Spleen (tissue), 11 donors: ENCODE results near the gene ACBD5. TPM values are rescaled to one million over a fixed set of nuclear protein-coding genes. Genes with fewer than 3 reads are reported as not detected.

Experiments
- DNase-seq: peaks from one replicate; pipeline ENCODE4 v3.0.0-alpha.2; 2020
- H3K27ac ChIP-seq, 8 donors: fragments of 200-600 bp; sonication (generic) in 7 of 8; 1 replicate in 4 of 8; 2 replicates in 4 of 8; pipeline versions ENCODE4 v1.5.0 to v1.8.0; 2016 to 2021; ENCODE audit warnings: inconsistent platforms in 4 of 8, mild to moderate bottlenecking in 4 of 8, moderate library complexity in 1 of 8
- H3K27me3 ChIP-seq, 7 donors: fragments of 200-600 bp; sonication (generic) in 6 of 7; replicated peaks in 1 of 7; 1 replicate in 4 of 7; 2 replicates in 3 of 7; pipeline versions ENCODE4 v1.5.0 to v1.8.0; 2016 to 2021; ENCODE audit warnings: inconsistent platforms in 3 of 7, mild to moderate bottlenecking in 1 of 7
- H3K36me3 ChIP-seq, 6 donors: fragments of 200-600 bp; sonication (generic) in 5 of 6; 1 replicate in 4 of 6; 2 replicates in 2 of 6; pipeline versions ENCODE4 v1.5.0 to v1.8.0; 2016 to 2021; ENCODE audit warnings: inconsistent platforms in 2 of 6
- H3K4me1 ChIP-seq, 6 donors: fragments of 200-600 bp; sonication (generic) in 5 of 6; 1 replicate in 3 of 6; 2 replicates in 3 of 6; pipeline versions ENCODE4 v1.5.0 to v1.8.0; 2016 to 2021; ENCODE audit warnings: inconsistent platforms in 3 of 6
- H3K4me3 ChIP-seq, 8 donors: fragments of 200-600 bp; sonication (generic) in 7 of 8; 1 replicate in 4 of 8; 2 replicates in 4 of 8; pipeline versions ENCODE4 v1.5.0 to v1.8.0; 2016 to 2021; ENCODE audit warnings: inconsistent platforms in 4 of 8, mild to moderate bottlenecking in 4 of 8, moderate library complexity in 2 of 8
- H3K9me3 ChIP-seq, 8 donors: fragments of 200-600 bp; sonication (generic) in 7 of 8; 1 replicate in 4 of 8; 2 replicates in 4 of 8; pipeline versions ENCODE4 v1.5.0 to v1.8.0; 2016 to 2021; ENCODE audit warnings: inconsistent platforms in 4 of 8
- CTCF ChIP-seq, 11 experiments: fragments of 200-600 bp in 7 of 11; fragments of 450-650 bp in 4 of 11; sonication (generic) in 4 of 11; IDR thresholded peaks in 8 of 11; conservative IDR thresholded peaks in 3 of 11; 1 replicate in 7 of 11; 2 replicates in 4 of 11; pipeline versions ENCODE4 v1.4.0 to v1.8.0; 2016 to 2021; ENCODE audit warnings: antibody characterized with exemption in 11 of 11, inconsistent platforms in 4 of 11, mild to moderate bottlenecking in 1 of 11
- POLR2A ChIP-seq, 3 donors: fragments of 450-650 bp; IDR thresholded peaks; one replicate each; pipeline ENCODE4 v1.5.1; 2017; ENCODE audit warnings: antibody characterized with exemption in 3 of 3, mild to moderate bottlenecking in 1 of 3
- POLR2AphosphoS5 ChIP-seq, 3 donors: sonication (generic); formaldehyde crosslinking; IDR thresholded peaks; one replicate each; pipeline ENCODE4 v1.5.1; 2017; ENCODE audit warnings: antibody characterized with exemption in 3 of 3
- WGBS, 5 donors: extraction: QIAGEN DNeasy Blood & Tissue Kit in 3 of 5; methylation state at CpG; one replicate each; pipeline versions ENCODE4 v1.1.5 to v1.1.7; 2013 to 2018; 5-methylcytosine and 5-hydroxymethylcytosine counted together
- intact Hi-C: fragments of 100-400 bp; cut with DNase I; formaldehyde crosslinking; loops from one replicate; pipeline ENCODE4 v1.15.0; 2023; ENCODE audit warnings: low total_unique reads
- polyA plus RNA-seq, 3 donors: library from polyadenylated mRNA; stranded (reverse); fragments of 200-250 nt; gene quantifications; one replicate each; pipeline ENCODE4 v1.2.1, GENCODE V29; 2013
- total RNA-seq, 7 donors: library from RNA; depleted of rRNA in 3 of 7; stranded (reverse); fragments of >200 nt in 3 of 7; fragmentation: NEBNext Ultra II Directional in 4 of 7; extraction: Animal tissue kit (Norgen Biotek cat#: 25700) in 4 of 7; gene quantifications; one replicate each; pipeline versions ENCODE4 v1.1.0 to v1.2.1, GENCODE V29; 2016 to 2021
- donor health status: healthy with polysubstance abuse.
- donor health status: DM: no; HTN: no; CAD: no; lungs with moderate emphysema.
- donor health status: DM: no; HTN: no; CAD: no.
- donor health status: Bipolar disorder and iron deficiency.
- donor health status: healthy.
- donor health status: DM: no; HTN: no; CAD: no.
- donor health status: DM: yes; HTN: yes; CAD: no.

The ACBD5 gene
- total and polyA plus RNA-seq, 10 donors: 7.7 to 31.2 (median 22.2) TPM

- 12 to 29% (median 14%) methylated on average over 40 to 63 of the region's 63 CpGs for WGBS, 5 donors
- peaks cover 0 to 7% (median 0%) of the 10 kb centered on the region in 7 donors for H3K27me3 ChIP-seq
- H3K4me1 ChIP-seq: peaks cover 0 to 20% (median 6%) of the 10 kb centered on the region in 6 donors
- intact Hi-C loops: no loop called here
- H3K9me3 ChIP-seq: peaks cover 0 to 5% (median 0%) of the 10 kb centered on the region in 8 donors
- TF ChIP-seq POLR2A (IDR thresholded peaks at IDR 0.05): peak in 1 of 3 donors; percentile 30
- peak; percentile 86 to 89 (median 87) for TF ChIP-seq POLR2AphosphoS5 (IDR thresholded peaks at IDR 0.05)
- peak; percentile 22 to 97 (median 92) for TF ChIP-seq CTCF (IDR thresholded peaks at IDR 0.05 in 8 of 11, conservative IDR thresholded peaks at IDR 0.05 in 3 of 11)
- H3K4me3 ChIP-seq: peak overlapping the region; percentile 42 to 79 (median 48)
- peak; percentile 95 for DNase-seq
- no peaks in the 10 kb centered on the region for H3K36me3 ChIP-seq
- peak overlapping the region; percentile 83 to 93 (median 88) for H3K27ac ChIP-seq
Observed at GRCh38 chr10:27252267-27253000, 11.8 kb upstream of the ACBD5 start.

GRCh38 chr10:27251554-27251953, 11.0 kb upstream of the ACBD5 start:
- 95 to 98% (median 97%) methylated on average over 13 to 14 of the region's 14 CpGs for WGBS, 5 donors
- Histone ChIP-seq H3K27ac (no peak overlapping the region), H3K4me1 (peaks cover 0 to 17% (median 6%) of the 10 kb centered on the region in 6 donors), H3K27me3 (no peaks in the 10 kb centered on the region), H3K9me3 (no peaks in the 10 kb centered on the region), H3K4me3 (no peak overlapping the region), H3K36me3 (no peaks in the 10 kb centered on the region)
- TF ChIP-seq POLR2A (IDR thresholded peaks at IDR 0.05) (no peak), POLR2AphosphoS5 (IDR thresholded peaks at IDR 0.05) (no peak), CTCF (IDR thresholded peaks at IDR 0.05 in 8 of 11, conservative IDR thresholded peaks at IDR 0.05 in 3 of 11) (no peak)
- intact Hi-C loops: no loop called here
- DNase-seq: no peak

- intact Hi-C loops: no loop called here
- no peak overlapping the region for H3K4me3 ChIP-seq
- DNase-seq: no peak
- 84 to 89% (median 88%) methylated on average over 4 of the region's 4 CpGs for WGBS, 5 donors
- H3K9me3 ChIP-seq: no peaks in the 10 kb centered on the region
- H3K27me3 ChIP-seq: no peaks in the 10 kb centered on the region
- no peak overlapping the region for H3K27ac ChIP-seq
- H3K4me1 ChIP-seq: peaks cover 0 to 23% (median 14%) of the 10 kb centered on the region in 6 donors
- H3K36me3 ChIP-seq: no peaks in the 10 kb centered on the region
- TF ChIP-seq CTCF (IDR thresholded peaks at IDR 0.05 in 8 of 11, conservative IDR thresholded peaks at IDR 0.05 in 3 of 11): no peak
- no peak for TF ChIP-seq POLR2A (IDR thresholded peaks at IDR 0.05)
- TF ChIP-seq POLR2AphosphoS5 (IDR thresholded peaks at IDR 0.05): no peak
Observed at GRCh38 chr10:27248215-27248614, 7.6 kb upstream of the ACBD5 start.

- WGBS, 5 donors: 72 to 100% (median 95%) methylated on average over 3 of the region's 3 CpGs
- TF ChIP-seq CTCF (IDR thresholded peaks at IDR 0.05 in 8 of 11, conservative IDR thresholded peaks at IDR 0.05 in 3 of 11): no peak
- no peak for TF ChIP-seq POLR2A (IDR thresholded peaks at IDR 0.05)
- no peak for TF ChIP-seq POLR2AphosphoS5 (IDR thresholded peaks at IDR 0.05)
- Histone ChIP-seq H3K4me1 (peaks cover 0 to 19% (median 15%) of the 10 kb centered on the region in 6 donors), H3K9me3 (no peaks in the 10 kb centered on the region), H3K4me3 (no peak overlapping the region), H3K27ac (no peak overlapping the region), H3K27me3 (no peaks in the 10 kb centered on the region), H3K36me3 (no peaks in the 10 kb centered on the region)
- no peak for DNase-seq
- intact Hi-C loops: no loop called here
Observed at GRCh38 chr10:27247441-27247840, 6.8 kb upstream of the ACBD5 start.
